CMK (cell line): ENCODE data around the gene ATXN7L3.
"Not testable (repeated sequence)": the region's sequence is repeated elsewhere in the genome, so short reads cannot be mapped to it uniquely, and the experiment has no call there.

ENCODE experiments used
- DNase-seq: peaks from one replicate; pipeline ENCODE4 v3.0.0-alpha.2; 2010; ENCODE audit warnings: low read depth

ATXN7L3 gene

GRCh38 chr17:44174427-44174826, 25.3 kb downstream of the ATXN7L3 start:
- no peak for DNase-seq

GRCh38 chr17:44171931-44172455, 27.7 kb downstream of the ATXN7L3 start:
- DNase-seq, result no peak

- no peak for DNase-seq
These were observed 29.0 kb downstream of the ATXN7L3 start, which contains the start of gene ASB16 for GRCh38 chr17:44170499-44171201. Gene ASB16, plus strand, starts transcription at chr17:44170704. Its CDS starts 86 bp downstream, at chr17:44170790.

GRCh38 chr17:44170135-44170498, 29.6 kb downstream of the ATXN7L3 start:
- no peak for DNase-seq

GRCh38 chr17:44167181-44167861, 32.4 kb downstream of the ATXN7L3 start:
- no peak for DNase-seq

- DNase-seq, result no peak
These were observed 35.2 kb downstream of the ATXN7L3 start for GRCh38 chr17:44164476-44164875.

GRCh38 chr17:44159519-44160210, 40.0 kb downstream of the ATXN7L3 start:
- DNase-seq, result peak; percentile 39

- no peak for DNase-seq
These were observed 44.2 kb downstream of the ATXN7L3 start for GRCh38 chr17:44155488-44155887.

- no peak for DNase-seq
These were observed 46.8 kb downstream of the ATXN7L3 start for GRCh38 chr17:44152875-44153274.

GRCh38 chr17:44149750-44150329, 49.8 kb downstream of the ATXN7L3 start:
- DNase-seq, result no peak

GRCh38 chr17:44149066-44149465, 50.6 kb downstream of the ATXN7L3 start:
- not testable (repeated sequence) for DNase-seq

- no peak for DNase-seq
These were observed 51.9 kb downstream of the ATXN7L3 start for GRCh38 chr17:44147812-44148211.

GRCh38 chr17:44146375-44147346, 53.0 kb downstream of the ATXN7L3 start:
- no peak for DNase-seq

GRCh38 chr17:44144966-44145739, 54.5 kb downstream of the ATXN7L3 start:
- DNase-seq, result no peak

- DNase-seq, result not testable (repeated sequence)
These were observed 55.8 kb downstream of the ATXN7L3 start for GRCh38 chr17:44143921-44144320.
